ENCODE measurements around the gene MPEG1.

- TF ChIP-seq POLR2A (IDR thresholded peaks at IDR 0.05) = no peak
- no peak for TF ChIP-seq CTCF (IDR thresholded peaks at IDR 0.05)
These were observed 25.1 kb downstream of the MPEG1 start for GRCh38 chr11:59187587-59187986.
